DND-41 (cell line): ENCODE results near the gene RAP2C.

Experiments used
- EZH2 ChIP-seq: IDR thresholded peaks from 3 replicates; pipeline ENCODE4 v1.6.1; 2012; ENCODE audit warnings: borderline replicate concordance, low read depth, mild to moderate bottlenecking, moderate library complexity, low read length, inconsistent platforms; ENCODE audit not compliant: severe bottlenecking
- TF ChIP-seq, protein P1 (sequence below): IDR thresholded peaks from 2 replicates; pipeline ENCODE4 v1.5.1; 2012; ENCODE audit warnings: borderline replicate concordance, low read length, moderate library complexity, mild to moderate bottlenecking; ENCODE audit not compliant: poor library complexity, severe bottlenecking; ENCODE audit errors: extremely low read depth

DNA sequence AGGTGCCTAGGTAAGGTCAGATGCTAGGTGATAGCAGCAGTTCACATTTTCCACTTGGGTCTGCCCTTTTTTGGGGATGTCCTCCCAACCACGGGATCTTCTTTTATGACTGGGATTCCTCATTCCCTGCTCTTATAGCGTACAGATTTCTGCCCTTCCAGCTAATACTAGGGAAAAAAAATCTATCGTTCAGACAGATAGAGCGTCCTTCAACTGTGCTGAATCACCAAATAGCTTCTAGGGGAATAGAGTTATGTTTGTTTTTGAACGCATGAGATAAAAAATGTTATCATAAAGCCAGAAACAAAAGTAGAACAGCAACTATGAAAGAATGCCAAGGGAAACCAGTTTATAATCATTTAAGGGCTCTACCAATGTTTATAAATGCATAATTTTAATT lies 13.0 kb downstream of the RAP2C start:
- TF ChIP-seq, protein P1, sequence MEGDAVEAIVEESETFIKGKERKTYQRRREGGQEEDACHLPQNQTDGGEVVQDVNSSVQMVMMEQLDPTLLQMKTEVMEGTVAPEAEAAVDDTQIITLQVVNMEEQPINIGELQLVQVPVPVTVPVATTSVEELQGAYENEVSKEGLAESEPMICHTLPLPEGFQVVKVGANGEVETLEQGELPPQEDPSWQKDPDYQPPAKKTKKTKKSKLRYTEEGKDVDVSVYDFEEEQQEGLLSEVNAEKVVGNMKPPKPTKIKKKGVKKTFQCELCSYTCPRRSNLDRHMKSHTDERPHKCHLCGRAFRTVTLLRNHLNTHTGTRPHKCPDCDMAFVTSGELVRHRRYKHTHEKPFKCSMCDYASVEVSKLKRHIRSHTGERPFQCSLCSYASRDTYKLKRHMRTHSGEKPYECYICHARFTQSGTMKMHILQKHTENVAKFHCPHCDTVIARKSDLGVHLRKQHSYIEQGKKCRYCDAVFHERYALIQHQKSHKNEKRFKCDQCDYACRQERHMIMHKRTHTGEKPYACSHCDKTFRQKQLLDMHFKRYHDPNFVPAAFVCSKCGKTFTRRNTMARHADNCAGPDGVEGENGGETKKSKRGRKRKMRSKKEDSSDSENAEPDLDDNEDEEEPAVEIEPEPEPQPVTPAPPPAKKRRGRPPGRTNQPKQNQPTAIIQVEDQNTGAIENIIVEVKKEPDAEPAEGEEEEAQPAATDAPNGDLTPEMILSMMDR = no peak
- TF ChIP-seq EZH2 = no peak
